HG02610 (cell line): ENCODE results near the gene ATG2A.
A peak's percentile ranks its signal among the peaks of the same experiment; 100 is the strongest.
"Not testable (repeated sequence)": the region's sequence is repeated elsewhere in the genome, so short reads cannot be mapped to it uniquely, and the experiment has no call there.

Experiments used
- ATAC-seq: cut with Tn5 transposase; IDR thresholded peaks from one replicate; pipeline ENCODE4 v1.9.1; 2021; ENCODE audit warnings: mild to moderate bottlenecking, moderate library complexity; ENCODE audit not compliant: unreplicated experiment

ATG2A gene

GRCh38 chr11:64857485-64857884, 59.5 kb downstream of the ATG2A start:
- ATAC-seq: no peak

- ATAC-seq: no peak
Measured at GRCh38 chr11:64856382-64857227, 60.4 kb downstream of the ATG2A start.

- ATAC-seq: no peak
Measured at GRCh38 chr11:64855596-64856304, 61.3 kb downstream of the ATG2A start.

- ATAC-seq: no peak
Measured at GRCh38 chr11:64854534-64855502, 62.2 kb downstream of the ATG2A start.

- no peak for ATAC-seq
Measured at GRCh38 chr11:64854157-64854533, 62.9 kb downstream of the ATG2A start.

GRCh38 chr11:64853709-64854108, 63.3 kb downstream of the ATG2A start:
- ATAC-seq: no peak

GRCh38 chr11:64852804-64853509, 64.1 kb downstream of the ATG2A start:
- ATAC-seq: no peak

GRCh38 chr11:64851831-64852351, 65.1 kb downstream of the ATG2A start:
- no peak for ATAC-seq

GRCh38 chr11:64850979-64851567, 65.9 kb downstream of the ATG2A start:
- ATAC-seq: peak; percentile 73

- ATAC-seq: no peak
Measured at GRCh38 chr11:64849598-64850356, 67.2 kb downstream of the ATG2A start.

- ATAC-seq: no peak
Measured at GRCh38 chr11:64848826-64849597, 68.0 kb downstream of the ATG2A start.

GRCh38 chr11:64848214-64848825, 68.7 kb downstream of the ATG2A start:
- no peak for ATAC-seq

- no peak for ATAC-seq
Measured at GRCh38 chr11:64846998-64847666, 69.9 kb downstream of the ATG2A start.

GRCh38 chr11:64845776-64846129, 71.3 kb downstream of the ATG2A start:
- not testable (repeated sequence) for ATAC-seq

- ATAC-seq: no peak
Measured at GRCh38 chr11:64845129-64845775, 71.8 kb downstream of the ATG2A start.
